ENCODE measurements around the gene AMBRA1. TPM values are rescaled to one million over a fixed set of nuclear protein-coding genes. Genes with fewer than 3 reads are reported as not detected.
"Not testable (repeated sequence)": the region's sequence is repeated elsewhere in the genome, so short reads cannot be mapped to it uniquely, and the experiment has no call there.

Gene AMBRA1
- total RNA-seq, 2 donors from 2014 or later = 56.2 to 60.7 TPM

DNA sequence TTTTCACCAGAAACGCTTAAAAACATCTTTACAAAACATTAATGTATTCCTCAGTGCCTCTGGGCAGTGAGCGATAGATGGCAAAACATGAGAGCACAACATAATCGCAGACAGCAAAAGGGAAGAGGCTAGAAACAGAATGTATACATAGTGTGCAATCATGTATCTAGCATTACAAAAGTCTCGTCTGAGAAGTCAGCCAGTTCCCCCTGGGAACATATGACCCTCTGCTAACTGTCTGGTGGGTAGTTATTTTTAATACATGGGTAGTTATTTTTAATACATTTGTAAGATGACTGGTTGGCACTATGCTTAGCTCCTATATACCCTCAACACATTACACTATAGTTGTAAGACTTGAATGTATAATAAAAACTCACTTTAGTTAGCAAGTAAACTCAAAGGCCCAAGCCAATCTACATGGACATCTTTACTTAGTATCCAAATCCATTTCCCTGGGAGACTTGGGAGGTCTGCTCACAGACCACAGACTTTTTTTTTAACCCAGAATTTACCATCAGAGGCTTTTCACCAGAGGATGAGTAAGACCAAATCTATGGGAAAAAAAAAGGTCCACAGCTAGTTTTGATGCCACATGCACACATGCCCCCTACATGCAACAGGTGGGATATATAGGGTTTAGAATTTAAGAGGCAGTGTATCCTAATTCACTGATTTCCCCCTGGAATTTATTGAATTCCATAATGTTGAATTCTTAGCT is 71.7 kb downstream of the AMBRA1 start:
- Histone ChIP-seq H3K4me1 (replicated peaks) (no peaks in the 10 kb centered on the region), H3K27me3 (replicated peaks; ENCODE audit: insufficient read depth) (no peaks in the 10 kb centered on the region), H3K4me3 (no peak overlapping the region), H3K27ac (no peak overlapping the region), H3K9me3 (no peaks in the 10 kb centered on the region), H3K36me3 (no peaks in the 10 kb centered on the region)
- intact Hi-C loops (cut with DNase I) = no loop called here
- TF ChIP-seq, protein P1, sequence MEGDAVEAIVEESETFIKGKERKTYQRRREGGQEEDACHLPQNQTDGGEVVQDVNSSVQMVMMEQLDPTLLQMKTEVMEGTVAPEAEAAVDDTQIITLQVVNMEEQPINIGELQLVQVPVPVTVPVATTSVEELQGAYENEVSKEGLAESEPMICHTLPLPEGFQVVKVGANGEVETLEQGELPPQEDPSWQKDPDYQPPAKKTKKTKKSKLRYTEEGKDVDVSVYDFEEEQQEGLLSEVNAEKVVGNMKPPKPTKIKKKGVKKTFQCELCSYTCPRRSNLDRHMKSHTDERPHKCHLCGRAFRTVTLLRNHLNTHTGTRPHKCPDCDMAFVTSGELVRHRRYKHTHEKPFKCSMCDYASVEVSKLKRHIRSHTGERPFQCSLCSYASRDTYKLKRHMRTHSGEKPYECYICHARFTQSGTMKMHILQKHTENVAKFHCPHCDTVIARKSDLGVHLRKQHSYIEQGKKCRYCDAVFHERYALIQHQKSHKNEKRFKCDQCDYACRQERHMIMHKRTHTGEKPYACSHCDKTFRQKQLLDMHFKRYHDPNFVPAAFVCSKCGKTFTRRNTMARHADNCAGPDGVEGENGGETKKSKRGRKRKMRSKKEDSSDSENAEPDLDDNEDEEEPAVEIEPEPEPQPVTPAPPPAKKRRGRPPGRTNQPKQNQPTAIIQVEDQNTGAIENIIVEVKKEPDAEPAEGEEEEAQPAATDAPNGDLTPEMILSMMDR (IDR thresholded peaks at IDR 0.05) = no peak
- TF ChIP-seq POLR2A (IDR thresholded peaks at IDR 0.05) (no peak), POLR2AphosphoS5 (IDR thresholded peaks at IDR 0.05) (no peak)
- WGBS = 78% methylated on average over 4 of the region's 4 CpGs
- DNase-seq (ENCODE audit: low spot score) = no peak

DNA sequence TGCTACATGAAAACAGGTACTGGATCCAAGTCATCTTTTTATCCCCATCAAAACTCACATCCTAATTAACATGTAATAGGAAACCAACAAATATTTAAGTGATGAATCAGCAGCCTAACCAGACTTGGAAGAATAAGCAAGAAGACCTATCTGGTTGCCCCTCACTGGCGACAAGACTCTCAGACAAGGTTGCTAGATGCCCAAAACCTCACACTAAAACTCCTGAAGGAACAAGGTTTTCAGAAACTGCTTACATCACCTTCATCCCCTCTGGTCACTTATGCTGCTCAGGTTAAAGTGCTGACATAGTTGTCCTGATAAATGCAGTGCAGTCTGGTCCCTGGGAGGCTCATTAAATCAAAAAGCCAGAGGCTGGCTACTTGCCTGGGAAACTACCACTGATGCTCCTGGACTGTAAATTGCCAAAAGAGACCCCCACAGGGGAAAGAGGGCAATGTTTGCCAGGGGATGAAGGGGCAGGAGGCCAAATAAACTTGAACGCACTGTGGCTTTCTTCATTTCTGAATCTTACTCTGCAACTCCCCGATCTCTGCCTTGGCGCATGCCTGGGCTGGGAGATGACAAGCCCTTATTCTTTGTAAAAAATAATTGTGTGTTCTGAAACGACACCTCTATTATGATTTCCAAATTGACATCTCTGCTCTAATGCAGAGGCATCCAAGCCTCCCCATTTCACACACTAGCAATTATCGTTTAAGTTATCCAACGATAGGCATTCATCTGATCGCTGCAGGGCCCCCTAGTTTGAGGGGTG is 72.7 kb downstream of the AMBRA1 start:
- intact Hi-C loops (cut with DNase I) = no loop called here
- Histone ChIP-seq H3K36me3 (no peaks in the 10 kb centered on the region), H3K4me3 (no peak overlapping the region), H3K27ac (no peak overlapping the region), H3K9me3 (no peaks in the 10 kb centered on the region), H3K4me1 (replicated peaks) (no peaks in the 10 kb centered on the region), H3K27me3 (replicated peaks; ENCODE audit: insufficient read depth) (no peaks in the 10 kb centered on the region)
- no peak for TF ChIP-seq POLR2AphosphoS5 (IDR thresholded peaks at IDR 0.05)
- no peak for TF ChIP-seq POLR2A (IDR thresholded peaks at IDR 0.05)
- TF ChIP-seq, protein P1 (IDR thresholded peaks at IDR 0.05) = no peak
- DNase-seq (ENCODE audit: low spot score) = no peak
- WGBS = 69% methylated on average over 8 of the region's 8 CpGs

DNA sequence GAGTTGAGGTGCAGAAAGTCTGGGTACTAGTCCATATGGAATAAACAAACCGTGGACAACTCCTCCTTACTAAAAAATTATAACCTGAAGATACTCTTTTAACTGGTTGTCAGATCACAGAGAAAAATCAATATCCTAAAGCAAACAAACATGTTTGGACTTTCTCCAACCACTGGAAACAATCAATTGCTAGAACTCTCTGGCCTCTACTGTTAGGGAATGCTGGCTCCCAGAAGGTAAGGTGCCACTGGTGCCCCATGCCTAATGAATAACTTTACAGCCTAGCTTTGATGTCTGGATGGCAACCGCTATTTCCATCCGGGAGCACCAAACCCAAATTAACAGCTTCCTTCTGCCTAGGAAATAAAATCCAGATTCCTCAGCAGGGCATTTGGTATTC is 74.5 kb downstream of the AMBRA1 start:
- Histone ChIP-seq H3K27me3 (replicated peaks; ENCODE audit: insufficient read depth) (no peaks in the 10 kb centered on the region), H3K27ac (no peak overlapping the region), H3K36me3 (no peaks in the 10 kb centered on the region), H3K4me3 (no peak overlapping the region), H3K4me1 (replicated peaks) (no peaks in the 10 kb centered on the region), H3K9me3 (no peaks in the 10 kb centered on the region)
- no peak for TF ChIP-seq POLR2AphosphoS5 (IDR thresholded peaks at IDR 0.05)
- TF ChIP-seq POLR2A (IDR thresholded peaks at IDR 0.05) = no peak
- TF ChIP-seq, protein P1 (IDR thresholded peaks at IDR 0.05) = no peak
- DNase-seq (ENCODE audit: low spot score) = no peak
- 63% methylated on average over 3 of the region's 3 CpGs for WGBS
- intact Hi-C loops (cut with DNase I) = no loop called here

DNA sequence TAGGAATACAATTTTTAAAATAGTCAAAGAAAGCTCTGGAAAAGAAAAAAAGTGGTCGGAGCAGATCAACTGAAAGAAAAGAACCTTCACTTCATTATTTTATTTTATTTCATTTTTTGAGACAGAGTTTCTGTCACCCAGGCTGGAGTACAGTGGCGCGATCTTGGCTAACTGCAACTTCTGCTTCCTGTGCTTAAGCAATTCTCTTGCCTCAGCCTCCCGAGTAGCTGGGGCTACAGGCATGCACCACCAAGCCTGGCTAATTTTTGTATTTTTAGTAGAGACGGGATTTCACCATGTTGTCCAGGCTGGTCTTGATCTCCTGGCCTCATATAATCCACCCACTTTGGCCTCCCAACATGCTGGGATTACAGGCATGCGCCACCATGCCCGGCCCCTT is 74.9 kb downstream of the AMBRA1 start:
- H3K4me3 ChIP-seq; H3K9me3 ChIP-seq; H3K27me3 ChIP-seq (replicated peaks; ENCODE audit: insufficient read depth); H3K4me1 ChIP-seq (replicated peaks); DNase-seq (ENCODE audit: low spot score); intact Hi-C loops (cut with DNase I); H3K36me3 ChIP-seq; H3K27ac ChIP-seq: not testable (repeated sequence)
- 93% methylated on average over 7 of the region's 7 CpGs for WGBS

DNA sequence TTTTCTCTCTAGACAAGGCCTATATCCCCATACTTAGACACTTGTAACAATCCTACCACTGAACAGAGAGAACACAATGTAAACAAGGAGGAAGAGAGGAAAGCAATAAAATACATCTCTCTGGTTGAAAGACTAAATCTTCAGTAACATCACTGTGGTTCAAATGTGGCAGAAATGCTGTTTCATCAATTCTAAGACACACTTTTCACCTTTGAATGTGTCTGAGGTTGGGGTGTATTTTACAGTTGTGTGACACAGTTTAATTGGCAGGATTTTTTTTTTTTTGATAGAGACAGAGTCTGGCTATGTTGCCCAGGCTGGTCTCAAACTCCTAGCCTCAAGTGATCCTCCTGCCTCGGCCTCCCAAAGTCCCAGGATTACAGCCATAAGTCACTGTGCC is 79.5 kb downstream of the AMBRA1 start:
- TF ChIP-seq, protein P1 (IDR thresholded peaks at IDR 0.05) = no peak
- TF ChIP-seq POLR2A (IDR thresholded peaks at IDR 0.05) (no peak), POLR2AphosphoS5 (IDR thresholded peaks at IDR 0.05) (no peak)
- DNase-seq (ENCODE audit: low spot score) = no peak
- no peak overlapping the region for H3K27ac ChIP-seq
- H3K27me3 ChIP-seq (replicated peaks; ENCODE audit: insufficient read depth) = no peaks in the 10 kb centered on the region
- intact Hi-C loops (cut with DNase I) = no loop called here
- no peaks in the 10 kb centered on the region for H3K36me3 ChIP-seq
- H3K4me1 ChIP-seq (replicated peaks) = peaks cover 8% of the 10 kb centered on the region
- no peaks in the 10 kb centered on the region for H3K9me3 ChIP-seq
- no peak overlapping the region for H3K4me3 ChIP-seq
- 75% methylated on average over 1 of the region's 1 CpG for WGBS

Measured in prostate gland (tissue), 2 donors.